GM12875 (cell line): ENCODE results near the gene TMEM121B.

Experiments
- H3K4me3 ChIP-seq: one replicate; pipeline ENCODE4 v1.5.1; 2011; ENCODE audit warnings: low read depth, low read length, control low read depth
- TF ChIP-seq, protein P1 (sequence below): IDR thresholded peaks from 2 replicates; pipeline ENCODE4 v1.5.1; 2011; ENCODE audit warnings: low read depth, mild to moderate bottlenecking, control low read depth, inconsistent platforms, low read length, moderate library complexity, borderline replicate concordance; ENCODE audit not compliant: insufficient read depth

Gene TMEM121B

GRCh38 chr22:17093081-17093480 lies 28.1 kb downstream of the TMEM121B start:
- TF ChIP-seq, protein P1, sequence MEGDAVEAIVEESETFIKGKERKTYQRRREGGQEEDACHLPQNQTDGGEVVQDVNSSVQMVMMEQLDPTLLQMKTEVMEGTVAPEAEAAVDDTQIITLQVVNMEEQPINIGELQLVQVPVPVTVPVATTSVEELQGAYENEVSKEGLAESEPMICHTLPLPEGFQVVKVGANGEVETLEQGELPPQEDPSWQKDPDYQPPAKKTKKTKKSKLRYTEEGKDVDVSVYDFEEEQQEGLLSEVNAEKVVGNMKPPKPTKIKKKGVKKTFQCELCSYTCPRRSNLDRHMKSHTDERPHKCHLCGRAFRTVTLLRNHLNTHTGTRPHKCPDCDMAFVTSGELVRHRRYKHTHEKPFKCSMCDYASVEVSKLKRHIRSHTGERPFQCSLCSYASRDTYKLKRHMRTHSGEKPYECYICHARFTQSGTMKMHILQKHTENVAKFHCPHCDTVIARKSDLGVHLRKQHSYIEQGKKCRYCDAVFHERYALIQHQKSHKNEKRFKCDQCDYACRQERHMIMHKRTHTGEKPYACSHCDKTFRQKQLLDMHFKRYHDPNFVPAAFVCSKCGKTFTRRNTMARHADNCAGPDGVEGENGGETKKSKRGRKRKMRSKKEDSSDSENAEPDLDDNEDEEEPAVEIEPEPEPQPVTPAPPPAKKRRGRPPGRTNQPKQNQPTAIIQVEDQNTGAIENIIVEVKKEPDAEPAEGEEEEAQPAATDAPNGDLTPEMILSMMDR = no peak
- H3K4me3 ChIP-seq = no peak overlapping the region

DNA sequence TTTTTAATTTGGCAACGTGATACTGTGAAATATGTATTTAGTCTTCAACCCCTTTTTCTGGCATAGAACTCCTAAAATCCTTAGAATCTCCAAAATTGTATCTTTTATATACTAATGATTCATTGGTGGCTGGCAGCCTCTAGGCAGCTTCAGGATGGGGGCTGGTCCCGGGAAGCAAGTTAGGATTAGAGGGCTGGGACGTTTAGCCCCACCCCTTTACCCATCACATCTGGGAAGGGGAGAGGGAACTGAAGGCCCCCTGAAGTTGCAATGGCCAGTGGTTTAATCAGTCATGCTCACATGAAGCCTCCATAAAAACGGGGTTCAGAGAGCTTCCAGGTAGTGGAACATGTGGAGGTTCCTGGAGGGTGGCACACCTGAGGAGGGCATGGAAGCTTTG lies 29.3 kb downstream of the TMEM121B start:
- TF ChIP-seq, protein P1 = no peak
- no peak overlapping the region for H3K4me3 ChIP-seq

DNA sequence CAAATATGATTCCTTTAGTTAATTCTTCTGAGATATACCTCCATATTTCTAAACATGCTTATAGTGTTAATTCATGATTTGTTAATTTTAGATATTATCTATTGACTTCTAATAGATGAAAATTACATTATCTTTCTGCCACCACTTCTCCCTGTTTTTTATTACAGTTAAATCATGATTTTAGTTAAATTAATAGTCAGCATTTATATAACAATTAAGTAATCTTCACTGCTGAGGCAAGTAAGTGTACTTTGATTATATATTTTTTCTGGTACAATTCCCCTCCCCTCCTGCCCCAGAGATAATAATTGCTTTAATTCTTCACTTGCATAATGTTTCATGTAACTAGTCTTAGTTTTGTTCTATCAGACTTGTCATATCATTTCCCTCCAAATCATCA lies 30.6 kb downstream of the TMEM121B start:
- TF ChIP-seq, protein P1 = no peak
- H3K4me3 ChIP-seq = no peak overlapping the region

- H3K4me3 ChIP-seq = peak overlapping the region; percentile 5
- TF ChIP-seq, protein P1 = no peak
Observed at GRCh38 chr22:17087498-17088131, 33.5 kb downstream of the TMEM121B start.

DNA sequence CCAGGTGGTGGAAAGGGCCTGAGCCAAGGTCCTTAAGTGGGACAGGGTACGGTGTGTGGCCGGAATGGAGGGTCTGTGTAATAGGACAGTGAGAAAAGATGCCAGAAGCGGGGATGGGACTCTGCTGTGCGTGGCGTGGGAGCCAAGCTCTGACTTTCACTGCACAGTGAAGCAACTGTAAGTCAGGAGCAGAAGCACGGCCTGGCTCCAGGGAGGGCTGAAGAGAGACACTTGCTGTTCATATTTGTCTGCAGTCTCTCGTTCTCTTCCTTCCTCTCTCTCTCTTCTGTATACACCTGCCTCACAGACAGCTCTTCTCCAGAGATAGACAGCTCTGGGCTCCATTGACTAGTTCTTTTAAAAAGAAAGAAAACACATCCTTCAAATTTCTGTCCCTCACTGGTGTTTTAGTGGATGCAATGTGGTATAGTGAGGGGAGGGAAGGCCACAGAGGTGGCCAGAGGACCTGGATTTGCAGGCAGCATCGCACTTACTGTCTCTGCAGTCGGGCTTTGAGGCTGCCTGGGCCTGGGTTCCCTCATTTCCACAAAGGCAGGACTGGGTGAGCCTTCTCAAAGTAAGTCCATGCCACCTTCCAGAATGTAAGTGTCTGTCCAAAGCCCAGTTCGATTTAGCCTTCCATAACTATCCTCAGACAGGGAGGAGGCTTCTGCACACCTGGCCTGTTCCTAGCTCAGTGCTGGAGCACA lies 34.2 kb downstream of the TMEM121B start:
- H3K4me3 ChIP-seq = no peak overlapping the region
- TF ChIP-seq, protein P1 = no peak

DNA sequence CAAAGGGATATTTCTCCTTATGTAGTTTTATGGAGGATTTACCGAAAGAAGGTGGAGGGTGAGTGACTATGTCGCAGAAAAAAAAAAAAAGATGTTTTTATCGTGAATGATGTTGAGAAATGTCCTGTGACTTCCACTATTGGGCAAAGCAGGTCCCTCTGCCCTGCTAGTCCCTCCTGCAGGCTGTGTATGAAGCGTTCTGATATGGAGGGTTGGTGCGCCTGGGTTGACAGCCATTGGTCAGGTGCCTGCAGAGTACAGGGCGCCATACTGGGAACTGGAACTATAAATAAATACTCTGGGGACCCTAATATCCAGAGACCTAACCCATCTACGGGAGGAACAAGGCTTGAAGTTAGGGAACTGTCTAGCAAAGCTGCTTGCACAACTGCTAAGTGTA lies 34.9 kb downstream of the TMEM121B start:
- no peak overlapping the region for H3K4me3 ChIP-seq
- TF ChIP-seq, protein P1 = no peak

DNA sequence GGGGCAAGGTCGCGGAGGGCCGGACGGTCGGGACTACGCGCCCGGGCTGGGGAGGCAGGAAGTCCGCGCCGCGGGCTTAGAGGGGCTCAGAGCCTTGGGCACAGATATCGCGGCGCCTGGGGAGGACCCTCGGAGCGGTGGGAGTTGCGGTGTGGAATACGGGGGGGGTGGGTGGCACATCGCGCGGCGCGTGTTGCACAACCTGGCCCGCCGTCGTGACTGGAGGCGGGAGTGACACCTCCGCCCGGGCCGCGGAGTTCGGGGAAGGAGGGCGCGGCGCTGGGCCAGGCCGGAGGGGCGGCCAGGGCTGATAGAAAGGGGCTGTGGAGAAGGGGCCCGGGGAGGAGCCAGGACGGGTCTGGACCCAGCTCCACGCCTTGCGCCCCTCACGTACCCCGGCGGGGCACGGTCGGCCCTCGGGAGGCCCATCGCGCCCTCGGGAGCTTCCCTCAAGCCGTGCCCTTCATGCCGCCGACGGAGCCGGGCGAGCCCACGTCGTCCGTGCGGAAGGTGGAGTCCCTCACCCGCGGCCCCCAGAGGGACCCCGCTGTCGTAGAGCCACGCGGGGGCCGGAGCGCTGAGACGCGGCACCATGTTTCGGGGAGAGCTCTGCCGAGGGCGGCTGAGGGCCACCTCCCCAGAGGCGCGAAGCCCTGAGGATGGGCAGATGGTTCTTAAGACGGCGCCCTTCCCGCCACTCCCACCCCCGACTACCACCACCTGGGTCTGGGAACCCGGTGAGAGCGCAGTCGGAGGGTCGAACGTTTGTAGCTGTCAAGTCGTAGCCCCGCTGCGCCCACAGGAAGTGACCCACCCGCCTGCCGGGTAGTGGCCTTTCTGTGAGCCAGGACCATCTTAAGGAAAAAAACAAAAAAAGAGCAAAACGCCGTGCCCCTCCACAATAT lies 35.6 kb downstream of the TMEM121B start:
- peak overlapping the region; percentile 79 for H3K4me3 ChIP-seq
- TF ChIP-seq, protein P1 = no peak
